GM23248 (cell line): Measurements from ENCODE around the gene VPS41.

ENCODE experiments used
- EZH2 ChIP-seq: fragments of 200-600 bp; sonication (generic); IDR thresholded peaks from 2 replicates; pipeline ENCODE4 v1.6.1; 2018; ENCODE audit warnings: antibody characterized with exemption, mild to moderate bottlenecking; ENCODE audit not compliant: insufficient read depth, poor library complexity, severe bottlenecking
- EZH2phosphoT487 ChIP-seq: fragments of 200-600 bp; sonication (generic); IDR thresholded peaks from 2 replicates; pipeline ENCODE4 v1.6.1; 2018; ENCODE audit warnings: antibody characterized with exemption, moderate library complexity, mild to moderate bottlenecking, low read depth; ENCODE audit not compliant: insufficient read depth

DNA sequence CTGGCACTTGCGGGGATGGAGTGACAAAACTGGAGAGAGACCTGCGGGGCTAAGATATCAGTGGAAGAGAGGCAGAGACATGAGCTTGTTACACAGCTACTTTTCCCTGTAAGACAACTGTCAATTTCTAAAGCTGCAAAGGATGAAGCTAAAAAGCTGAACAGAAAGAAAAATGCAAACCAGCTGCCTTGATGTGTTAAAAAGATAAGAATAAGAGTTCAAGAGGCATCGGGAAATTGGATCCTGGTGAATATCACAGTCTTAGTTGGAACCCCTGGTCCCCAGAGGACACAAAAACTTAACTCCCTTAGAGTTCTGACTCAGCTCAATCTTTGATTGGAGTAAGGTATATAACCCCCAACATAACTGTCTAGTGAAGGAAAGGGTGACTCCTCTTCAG, 38.8 kb downstream of the VPS41 start:
- TF ChIP-seq EZH2phosphoT487 (no peak), EZH2 (no peak)
